ENCODE results near the gene ADAMTS14.
"Not testable (repeated sequence)": the region's sequence is repeated elsewhere in the genome, so short reads cannot be mapped to it uniquely, and the experiment has no call there.

Gene ADAMTS14

DNA sequence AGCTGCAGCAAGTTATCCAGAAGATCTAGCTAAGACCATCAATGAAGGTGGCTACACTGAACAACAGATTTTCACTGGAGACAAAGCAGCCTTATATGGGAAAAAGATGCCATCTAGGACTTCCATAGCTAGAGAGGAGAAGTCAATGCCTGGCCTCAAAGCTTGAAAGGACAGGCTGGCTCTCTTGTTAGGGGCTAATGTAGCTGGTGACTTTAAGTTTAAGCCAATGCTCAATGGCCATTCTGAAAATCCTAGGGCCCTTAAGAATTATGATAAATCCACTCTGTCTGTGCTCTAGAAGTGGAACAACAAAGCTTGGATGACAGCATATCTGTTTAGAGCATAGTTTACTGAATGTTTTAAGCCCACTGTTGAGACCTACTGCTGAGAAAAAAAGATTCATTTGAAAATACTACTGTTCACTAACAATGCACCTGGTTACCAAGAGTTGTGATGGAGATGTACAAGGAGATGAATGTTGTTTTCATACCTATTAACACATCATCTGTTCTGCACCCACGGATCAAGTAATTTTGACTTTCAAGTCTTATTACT is 13.6 kb upstream of the ADAMTS14 start:
- DNase-seq (ENCODE audit: low spot score) = no peak

DNA sequence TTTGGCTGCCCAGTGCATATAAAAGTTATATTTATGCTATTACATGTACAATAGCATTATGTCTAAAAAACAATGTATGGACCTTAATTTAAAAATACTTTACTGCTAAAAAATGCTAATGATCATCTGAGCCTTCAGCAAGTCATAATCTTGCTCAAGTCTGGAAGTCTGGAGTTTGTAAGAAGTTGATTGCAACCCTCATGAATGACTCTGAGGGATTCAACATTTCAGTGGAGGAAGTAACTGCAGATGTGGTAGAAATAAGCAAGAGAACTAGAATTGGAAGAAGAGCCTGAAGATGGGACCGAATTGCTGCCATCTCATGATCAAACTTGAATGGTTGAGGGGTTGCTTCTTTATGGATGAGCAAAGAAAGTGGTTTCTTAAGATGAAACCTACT is 13.0 kb upstream of the ADAMTS14 start:
- no peak for DNase-seq (ENCODE audit: low spot score)

DNA sequence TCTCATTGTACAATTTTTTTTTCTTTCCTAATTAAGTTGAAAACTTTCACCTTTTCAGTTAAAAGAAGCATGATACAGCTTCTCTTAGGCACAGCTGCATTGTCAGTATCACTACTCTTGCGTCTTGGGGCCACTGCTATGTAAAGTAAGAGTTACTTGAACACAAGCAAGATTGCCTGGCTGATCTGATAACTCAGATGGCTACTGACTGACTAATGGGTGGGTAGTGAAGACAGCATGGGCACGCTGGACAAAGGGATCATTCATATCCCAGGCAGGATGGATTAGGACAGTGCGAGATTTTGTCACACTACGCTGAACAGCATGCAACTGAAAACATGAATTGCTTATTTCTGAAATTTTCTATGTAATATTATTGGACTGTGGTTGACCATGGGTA is 11.6 kb upstream of the ADAMTS14 start:
- no peak for DNase-seq (ENCODE audit: low spot score)

DNA sequence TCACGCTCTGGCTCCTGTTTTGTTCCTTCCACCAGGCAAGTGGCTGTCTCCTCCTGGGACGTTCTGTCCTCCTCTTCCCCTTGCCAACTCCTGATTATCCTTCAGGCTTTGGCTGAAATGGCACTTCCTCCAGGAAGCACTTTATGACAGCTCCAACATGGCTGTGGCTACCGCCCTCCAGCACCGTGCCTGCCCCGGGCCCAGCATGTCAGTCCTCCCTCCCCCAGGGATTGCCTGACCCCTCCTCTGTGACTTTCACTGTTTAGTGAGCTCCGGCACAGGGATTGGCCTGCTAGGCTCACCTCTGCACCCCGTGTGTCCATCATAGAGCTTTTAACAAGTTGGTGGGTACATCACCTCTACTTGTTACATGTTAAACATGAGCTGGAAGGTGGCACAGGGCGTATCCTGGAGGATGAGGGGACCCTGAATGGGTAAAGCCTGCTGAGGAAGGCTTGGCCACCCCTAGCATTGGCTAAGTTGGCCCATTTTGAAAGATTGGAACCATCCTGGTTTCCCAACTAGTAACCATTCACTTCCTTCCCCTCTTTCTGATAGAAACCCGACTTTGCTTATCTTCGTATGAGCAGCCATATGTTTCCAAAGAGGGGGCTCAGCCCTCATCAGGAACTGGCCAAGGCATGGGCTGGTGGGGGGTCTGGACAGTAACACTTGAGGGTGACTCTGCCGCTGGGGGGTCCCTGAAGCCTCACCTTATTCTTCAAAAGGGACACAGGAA is 10.5 kb upstream of the ADAMTS14 start:
- DNase-seq (ENCODE audit: low spot score) = no peak

DNA sequence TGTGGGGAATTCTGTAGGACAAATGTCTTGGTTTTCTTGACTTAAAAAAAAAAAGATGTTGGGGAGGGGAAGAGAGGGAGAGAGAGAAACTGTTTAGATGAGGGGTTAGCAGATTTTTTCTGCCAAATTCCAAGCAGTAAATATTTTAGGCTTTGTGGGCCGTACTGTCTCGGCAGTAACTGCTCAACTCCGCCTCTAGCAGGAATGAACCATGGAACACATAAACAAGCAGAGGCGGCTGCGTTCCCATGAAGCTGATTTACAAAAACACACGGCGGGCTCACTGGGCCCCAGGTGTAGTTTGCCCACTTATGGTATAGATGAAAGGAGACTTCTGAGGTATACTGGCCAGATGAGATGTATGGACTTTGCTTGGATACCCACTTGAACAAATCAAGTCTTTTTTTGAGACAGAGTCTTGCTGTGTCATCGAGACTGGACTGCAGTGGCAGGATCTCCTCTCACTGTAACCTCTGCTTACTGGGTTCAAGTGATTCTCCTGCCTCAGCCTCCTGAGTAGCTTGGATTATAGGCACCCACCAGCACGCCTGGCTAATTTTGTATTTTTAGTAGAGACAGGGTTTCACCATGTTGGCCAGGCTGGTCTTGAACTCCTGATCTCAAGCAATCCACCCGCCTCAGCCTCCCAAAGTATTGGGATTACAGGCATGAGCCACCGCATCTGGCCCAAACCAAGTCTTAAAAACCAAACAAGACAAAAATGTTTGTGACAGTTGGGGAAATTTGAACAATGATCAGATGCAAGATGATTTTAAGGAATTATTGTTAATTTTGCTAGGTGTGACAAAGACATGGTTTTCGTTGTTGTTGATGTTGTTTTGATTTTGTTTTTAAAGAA is 9.7 kb upstream of the ADAMTS14 start:
- no peak for DNase-seq (ENCODE audit: low spot score)

DNA sequence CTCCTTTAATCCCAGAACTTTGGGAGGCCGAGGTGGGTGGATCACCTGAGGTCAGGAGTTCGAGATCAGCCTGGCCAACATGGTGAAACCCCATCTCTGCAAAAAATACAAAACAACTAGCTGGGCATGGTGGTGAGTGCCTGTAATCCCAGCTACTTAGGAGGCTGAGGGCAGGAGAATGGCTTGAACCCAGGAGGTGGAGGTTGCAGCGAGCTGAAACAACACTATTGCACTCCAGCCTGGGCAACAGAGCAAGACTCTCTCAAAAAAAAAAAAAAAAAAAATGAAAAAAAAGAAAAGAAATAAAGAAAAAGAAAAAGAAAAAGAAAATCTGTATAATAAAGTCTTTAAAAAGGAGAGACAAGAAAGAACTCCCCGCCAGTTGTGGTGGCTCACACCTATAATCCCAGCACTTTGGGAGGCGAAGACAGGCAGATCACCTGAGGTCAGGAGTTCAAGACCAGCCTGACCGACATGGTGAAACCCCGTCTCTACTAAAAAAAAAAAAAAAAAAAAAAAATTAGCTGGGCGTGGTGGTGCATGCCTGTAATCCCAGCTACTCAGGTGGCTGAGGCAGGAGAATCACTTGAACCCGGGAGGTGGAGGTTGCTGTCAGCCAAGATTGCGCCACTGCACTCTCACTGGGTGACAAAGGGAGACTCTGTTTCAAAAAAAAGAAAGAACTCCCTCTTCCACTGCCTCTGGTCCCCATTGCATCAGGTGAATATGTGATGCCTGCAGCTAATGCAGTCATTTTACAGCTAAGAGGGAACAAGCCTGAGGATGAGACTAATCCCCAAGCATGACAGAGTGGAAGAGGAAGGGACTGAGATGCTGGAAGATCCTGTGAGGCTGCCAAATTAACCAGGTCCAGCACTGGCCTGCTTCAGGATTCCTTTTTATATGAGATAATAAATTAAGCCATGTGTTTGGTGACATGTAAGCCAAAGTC is 8.6 kb upstream of the ADAMTS14 start:
- not testable (repeated sequence) for DNase-seq (ENCODE audit: low spot score)

DNA sequence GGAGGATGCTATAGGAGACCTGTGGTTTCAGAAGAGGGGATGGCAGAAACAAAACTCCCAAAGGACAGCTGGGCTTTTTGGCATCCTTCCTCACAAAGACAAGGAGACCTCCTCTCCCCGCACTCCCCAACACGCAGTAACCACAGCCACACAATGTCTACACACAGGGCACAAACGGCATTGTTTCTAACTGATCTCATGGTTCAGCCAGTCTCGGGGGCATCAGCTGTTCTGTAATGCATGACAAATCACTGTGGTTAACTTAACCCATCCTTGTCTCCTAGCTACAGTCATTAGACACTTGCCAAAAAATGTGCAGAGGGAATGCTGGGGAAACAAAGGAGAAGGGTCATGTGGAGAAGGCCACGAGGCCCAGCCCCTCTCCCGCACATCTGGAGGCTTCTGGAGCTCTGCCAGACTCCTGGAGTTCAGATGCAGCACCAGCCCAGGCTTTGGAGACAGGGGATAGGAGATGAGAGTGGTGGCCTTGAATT is 7.6 kb upstream of the ADAMTS14 start:
- DNase-seq (ENCODE audit: low spot score) = peak; percentile 70

DNA sequence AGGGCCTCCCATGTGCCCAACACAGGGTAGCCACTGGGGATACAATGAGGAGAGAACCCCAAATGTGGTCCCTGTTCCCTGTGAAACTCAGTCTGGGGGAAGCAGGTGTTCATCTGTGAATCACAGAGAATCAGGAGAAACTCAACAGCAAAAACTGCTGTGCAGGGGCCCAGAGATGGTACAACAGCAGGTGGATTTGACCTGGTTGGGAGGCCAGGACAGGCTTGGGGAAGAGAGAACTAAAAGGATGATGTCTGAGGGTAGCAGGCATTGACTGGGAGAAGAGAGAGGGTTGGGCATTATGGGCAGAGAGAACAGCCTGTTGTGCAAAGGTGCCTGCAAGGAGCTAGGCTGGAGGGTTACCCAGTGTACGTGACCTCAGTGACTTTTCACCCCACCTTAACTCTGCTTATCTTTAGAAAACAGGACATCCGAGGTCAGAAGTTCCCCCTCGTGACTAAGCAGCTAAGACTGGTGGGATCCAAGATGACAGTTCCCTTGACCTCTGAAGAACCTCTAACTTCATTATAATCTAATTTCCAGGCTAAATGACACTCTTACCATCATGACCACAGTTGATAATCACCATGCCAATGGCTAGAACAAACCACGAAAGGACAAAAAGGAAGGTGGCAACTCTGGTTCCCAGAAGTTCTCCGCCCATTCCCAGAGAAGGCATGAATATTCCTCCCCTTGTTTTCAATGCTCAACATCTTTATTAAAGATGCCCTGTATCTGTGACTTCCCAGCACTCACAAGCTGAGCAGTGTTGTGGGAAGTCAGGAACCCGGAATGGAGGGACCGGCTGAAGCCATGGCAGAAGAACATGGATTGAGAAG is 5.1 kb upstream of the ADAMTS14 start:
- no peak for DNase-seq (ENCODE audit: low spot score)

DNA sequence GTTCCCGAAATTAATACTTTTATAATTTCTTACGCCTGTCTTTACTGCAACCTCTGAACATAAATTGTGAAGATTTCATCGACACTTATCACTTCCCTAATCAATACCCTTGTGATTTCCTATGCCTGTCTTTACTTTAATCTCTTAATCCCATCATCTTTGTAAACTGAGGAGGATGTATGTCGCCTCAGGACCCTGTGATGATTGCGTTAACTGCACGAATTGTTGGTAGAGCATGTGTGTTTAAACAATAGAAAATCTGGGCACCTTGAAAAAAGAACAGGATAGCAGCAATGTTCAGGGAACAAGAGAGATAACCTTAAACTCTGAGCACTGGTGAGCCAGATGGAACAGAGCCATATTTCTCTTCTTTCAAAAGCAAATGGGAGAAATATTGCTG is 4.5 kb upstream of the ADAMTS14 start:
- not testable (repeated sequence) for DNase-seq (ENCODE audit: low spot score)

DNA sequence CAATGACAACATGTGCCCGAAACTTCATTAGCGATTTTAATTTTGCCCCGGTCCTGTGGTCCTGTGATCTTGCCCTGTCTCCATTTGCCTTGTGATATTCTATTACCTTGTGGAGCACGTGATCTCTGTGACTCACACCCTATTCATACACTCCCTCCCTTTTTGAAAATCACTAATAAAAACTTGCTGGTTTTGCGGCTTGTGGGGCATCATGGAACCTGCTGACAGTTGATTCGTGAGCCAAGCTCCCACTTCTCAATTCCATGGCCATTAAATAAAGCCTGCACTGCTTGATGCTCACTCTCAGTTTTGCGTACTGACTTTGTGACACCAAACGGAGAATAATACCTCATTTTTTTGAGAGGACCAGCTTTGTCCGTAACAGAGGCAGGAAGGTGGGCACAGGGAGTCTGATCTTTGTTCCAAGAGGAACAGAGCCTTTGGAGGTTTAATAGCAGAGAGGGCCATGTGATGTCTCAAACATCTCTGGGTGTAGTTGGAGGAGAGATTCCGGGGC is 3.8 kb upstream of the ADAMTS14 start:
- no peak for DNase-seq (ENCODE audit: low spot score)

DNA sequence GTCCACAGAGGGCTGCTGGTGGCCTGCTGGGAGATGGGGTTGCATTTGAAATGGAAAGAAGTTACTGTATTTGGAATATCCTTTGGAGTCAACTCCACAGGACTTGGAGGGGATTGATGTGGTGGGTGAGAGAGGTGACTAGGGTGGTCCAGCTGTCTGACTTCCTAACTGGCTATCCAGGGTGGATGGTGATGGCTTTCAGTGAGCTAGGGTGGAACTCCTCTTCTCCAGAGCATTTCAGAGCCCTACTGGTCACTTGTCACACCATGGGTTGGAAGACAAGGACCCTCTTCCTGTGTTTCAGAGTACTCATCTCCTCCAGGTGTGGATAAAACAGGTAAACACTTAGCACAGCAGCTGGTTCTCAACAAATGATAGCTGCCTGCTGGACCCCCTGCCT is 3.3 kb upstream of the ADAMTS14 start:
- DNase-seq (ENCODE audit: low spot score) = no peak

DNA sequence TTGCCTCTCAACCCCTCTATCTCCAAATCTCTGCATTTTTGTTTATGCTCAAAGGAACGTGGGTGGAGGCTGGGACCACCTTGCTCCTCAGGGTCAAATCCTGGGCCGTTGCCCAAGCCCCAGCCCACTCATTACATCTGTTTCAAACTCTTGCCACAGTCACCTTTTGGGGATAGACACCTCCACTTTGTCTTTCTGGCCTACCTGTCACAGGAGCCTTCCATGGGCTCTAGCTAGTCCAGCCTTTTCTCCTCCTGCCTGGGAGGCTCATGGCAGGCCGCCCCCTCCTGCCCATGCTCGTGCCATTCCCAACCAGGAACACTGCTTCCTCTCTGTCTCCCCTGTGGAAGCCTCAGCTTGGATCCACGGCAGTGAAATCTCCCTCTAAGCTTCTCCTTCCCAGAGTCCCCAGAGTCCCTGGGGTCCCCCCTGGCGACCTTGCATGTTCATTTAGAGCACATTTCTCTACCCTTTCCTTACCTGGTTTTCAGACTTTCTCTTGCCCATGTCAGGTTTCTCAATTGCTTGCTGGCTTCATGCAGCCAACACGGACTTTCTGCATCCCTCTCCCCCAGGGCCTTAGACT is 2.5 kb upstream of the ADAMTS14 start:
- no peak for DNase-seq (ENCODE audit: low spot score)

DNA sequence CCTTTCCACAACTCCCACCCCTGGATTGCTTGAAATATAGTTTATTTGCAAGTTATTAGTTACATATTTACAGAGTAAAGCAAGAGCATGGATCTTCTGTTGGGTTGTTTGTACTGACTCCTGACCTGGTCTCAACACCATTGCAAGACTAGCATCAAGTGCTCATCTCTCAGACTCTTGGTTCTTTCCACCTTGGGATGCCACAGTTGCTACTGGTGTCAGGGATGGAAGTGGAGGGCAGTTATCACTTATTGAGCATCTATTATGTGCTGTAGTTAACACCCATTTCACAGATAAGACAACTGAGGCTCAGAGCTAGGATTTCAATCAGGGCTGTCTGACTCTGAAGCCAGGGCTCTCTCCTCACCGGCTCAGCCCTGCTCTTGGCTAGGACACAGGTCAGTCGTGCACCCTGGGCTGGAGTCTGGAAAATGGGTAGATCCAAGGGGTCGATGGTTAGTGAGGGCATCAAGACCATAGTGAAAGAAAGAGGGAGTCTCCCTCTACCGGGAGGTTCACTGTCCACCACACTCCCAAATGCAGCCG is 614 bp upstream of the ADAMTS14 start:
- DNase-seq (ENCODE audit: low spot score) = no peak

DNA sequence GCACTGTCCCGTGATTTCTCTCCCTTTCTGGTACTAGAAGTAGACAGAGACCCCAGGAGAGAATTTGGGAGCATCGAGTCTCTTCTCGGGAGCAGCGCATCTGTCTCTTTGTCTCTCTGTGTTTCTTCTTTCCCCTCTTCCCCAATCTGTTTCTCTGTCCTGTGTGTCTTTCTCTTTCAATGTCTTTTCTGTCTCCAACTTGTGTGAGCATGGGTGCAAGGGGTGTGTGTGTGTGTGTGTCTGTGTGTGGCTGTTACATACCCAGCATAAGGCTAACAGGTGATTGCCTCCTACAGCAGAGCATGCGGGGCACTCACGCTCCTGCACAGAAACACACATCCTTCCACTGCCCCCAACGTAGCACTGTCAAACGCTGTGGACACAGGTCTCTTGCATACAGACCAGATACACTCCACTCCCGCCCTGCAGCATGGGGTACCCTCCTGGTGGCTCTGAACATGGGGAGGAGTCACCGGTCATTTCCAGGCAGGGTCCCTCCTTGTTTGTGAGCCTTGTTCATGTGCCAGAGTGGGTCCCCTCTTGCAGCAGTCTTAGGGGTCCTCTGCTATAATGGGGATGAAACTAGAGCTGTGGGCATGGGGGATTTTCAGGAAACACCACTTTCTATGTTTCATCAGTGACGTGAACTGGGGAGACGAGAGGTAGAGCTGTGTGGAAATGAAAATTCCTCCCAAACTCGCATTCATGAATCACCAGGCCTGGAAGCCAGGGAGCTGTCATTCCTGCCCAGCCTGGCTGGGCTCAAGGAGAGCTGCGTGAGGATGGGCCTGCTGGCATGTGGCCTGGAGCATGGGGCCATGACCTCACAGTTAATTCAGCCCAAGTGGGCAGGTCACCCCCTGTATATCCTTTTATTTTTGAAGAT is 980 bp downstream of the ADAMTS14 start:
- no peak for DNase-seq (ENCODE audit: low spot score)

DNA sequence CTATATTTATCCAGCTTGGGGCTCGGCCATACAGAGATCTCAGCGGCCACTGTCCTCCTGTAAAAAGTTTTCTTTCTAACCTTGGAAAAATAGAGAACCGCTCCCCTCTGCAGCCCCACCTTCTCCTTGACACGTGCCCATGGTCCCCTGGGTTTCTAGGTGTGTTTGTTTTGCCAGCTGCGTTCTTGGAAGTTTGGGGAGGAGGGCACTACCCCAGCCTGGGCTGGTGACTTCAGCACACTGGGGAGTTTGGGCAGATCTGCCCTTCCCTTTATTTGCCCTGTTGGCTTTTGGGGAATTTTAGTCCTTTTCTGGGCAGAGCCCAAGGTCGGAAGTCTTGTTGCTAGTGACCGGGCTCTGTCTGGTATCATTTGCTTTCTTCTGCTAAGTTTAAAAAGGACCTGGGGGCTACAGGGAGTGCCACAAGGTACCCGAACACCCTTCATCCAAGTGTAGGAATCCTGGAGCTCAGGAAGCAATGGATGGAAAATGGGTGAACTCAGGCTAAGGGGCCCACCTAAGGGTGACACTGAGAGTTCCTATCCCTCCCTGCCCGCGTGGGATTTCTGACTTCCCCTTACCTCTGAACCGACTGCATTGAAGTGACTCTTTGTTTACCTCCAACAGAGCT is 1.7 kb downstream of the ADAMTS14 start:
- DNase-seq (ENCODE audit: low spot score) = no peak

DNA sequence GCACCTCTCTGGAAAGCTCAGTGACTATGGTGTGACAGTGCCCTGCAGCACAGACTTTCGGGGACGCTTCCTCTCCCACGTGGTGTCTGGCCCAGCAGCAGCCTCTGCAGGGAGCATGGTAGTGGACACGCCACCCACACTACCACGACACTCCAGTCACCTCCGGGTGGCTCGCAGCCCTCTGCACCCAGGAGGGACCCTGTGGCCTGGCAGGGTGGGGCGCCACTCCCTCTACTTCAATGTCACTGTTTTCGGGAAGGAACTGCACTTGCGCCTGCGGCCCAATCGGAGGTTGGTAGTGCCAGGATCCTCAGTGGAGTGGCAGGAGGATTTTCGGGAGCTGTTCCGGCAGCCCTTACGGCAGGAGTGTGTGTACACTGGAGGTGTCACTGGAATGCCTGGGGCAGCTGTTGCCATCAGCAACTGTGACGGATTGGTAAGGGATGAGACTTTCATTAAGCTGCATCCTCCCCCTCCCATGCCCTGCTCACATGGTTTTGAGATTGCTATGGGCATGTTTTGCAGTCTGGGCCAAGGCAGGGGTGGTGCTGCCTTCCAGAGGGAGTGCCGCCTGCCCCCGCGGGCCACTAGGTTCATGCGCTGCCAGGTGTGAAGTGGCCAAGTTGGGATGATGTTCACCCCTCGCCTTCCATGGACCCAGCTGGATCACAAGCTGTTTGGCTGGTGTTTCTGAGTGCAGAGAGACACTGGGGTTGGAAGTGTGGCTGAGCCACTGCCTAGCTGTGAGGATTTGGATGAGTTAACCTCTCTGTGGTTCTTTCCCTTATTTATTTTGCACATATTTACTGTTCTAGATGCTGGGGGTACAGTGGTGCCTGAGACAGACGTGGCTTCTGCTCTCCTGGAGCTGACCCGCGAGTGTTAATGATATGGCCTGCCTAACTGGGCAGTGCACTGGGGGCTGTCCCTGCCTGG is 2.5 kb downstream of the ADAMTS14 start:
- DNase-seq (ENCODE audit: low spot score) = no peak

DNA sequence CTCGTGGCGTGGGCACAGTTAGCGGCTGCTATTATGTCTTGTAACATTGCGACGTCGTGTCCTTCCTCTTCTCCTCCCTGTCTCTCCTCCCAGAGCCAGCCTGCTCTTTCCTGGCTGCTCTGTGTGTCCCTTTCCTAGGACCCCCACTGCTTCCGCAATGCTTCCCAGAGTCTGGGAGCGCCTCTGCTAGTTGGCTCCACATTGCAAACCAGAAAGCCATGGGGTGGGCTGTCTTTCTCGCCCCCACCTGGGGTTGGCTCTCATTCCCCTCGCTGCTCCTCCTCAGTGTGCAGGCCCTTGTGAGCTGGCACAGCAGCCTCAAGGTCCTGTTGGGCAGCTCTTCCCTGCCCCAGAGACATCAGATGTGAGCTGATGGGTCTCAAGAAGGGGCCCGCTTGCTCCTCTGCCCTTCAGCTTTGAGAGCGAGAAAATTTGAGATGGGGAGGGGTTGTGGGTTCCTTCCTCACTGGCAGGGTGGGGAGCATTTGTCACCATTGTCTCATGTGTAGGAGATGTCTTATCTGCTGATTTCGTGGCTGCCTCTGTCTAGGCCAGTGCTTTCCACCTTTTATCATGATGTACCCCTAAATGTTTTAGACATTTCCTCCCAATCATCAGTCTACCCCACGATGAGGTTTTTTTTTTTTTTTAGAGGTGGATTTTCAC is 3.3 kb downstream of the ADAMTS14 start:
- no peak for DNase-seq (ENCODE audit: low spot score)
